Measurements from ENCODE around the gene PAH.

- TF ChIP-seq POLR2A (IDR thresholded peaks at IDR 0.05) = no peak
- TF ChIP-seq CTCF (IDR thresholded peaks at IDR 0.05 in 8 of 11, conservative IDR thresholded peaks at IDR 0.05 in 3 of 11) = no peak
- no peak for TF ChIP-seq POLR2AphosphoS5 (IDR thresholded peaks at IDR 0.05)
Measured at GRCh38 chr12:102905229-102905628, 11.8 kb downstream of the PAH start.
